NCI-H2107 treated with DMSO at 0.1 percent for 48 hours (cell line): ENCODE results near the gene PDIA5.

ENCODE experiments used
- DNase-seq: peaks from one replicate; lab custom pipeline; 2025; ENCODE audit not compliant: unreplicated experiment; lab: John Stamatoyannopoulos, UW

Gene PDIA5

DNA sequence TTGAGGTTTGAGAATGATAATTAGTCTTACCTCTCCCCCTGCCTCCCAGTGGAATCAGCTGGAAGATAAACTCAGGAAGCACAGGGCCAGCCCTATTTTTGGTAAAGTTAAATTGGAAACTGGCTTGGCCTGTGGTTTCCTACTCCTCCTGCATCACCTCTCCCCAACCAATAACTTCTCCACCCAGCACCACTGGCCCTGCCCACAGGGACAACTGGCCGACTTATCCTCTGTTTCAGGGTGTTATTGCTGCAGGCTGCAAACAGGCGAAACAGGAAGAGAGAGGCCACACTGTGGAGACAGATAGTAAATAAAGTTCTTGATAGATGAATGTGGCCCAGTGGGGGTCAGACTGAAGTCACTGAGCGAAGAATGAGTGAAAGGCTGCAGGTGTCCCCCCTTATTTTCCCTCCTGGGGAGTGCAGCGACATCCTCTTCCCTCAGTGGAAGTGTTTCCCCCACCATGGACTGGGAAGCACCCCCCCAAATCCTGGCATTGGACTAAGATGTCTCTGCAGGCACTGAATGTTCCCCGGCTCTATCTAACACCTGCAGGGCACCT, 47.1 kb downstream of the PDIA5 start:
- DNase-seq, result no peak

DNA sequence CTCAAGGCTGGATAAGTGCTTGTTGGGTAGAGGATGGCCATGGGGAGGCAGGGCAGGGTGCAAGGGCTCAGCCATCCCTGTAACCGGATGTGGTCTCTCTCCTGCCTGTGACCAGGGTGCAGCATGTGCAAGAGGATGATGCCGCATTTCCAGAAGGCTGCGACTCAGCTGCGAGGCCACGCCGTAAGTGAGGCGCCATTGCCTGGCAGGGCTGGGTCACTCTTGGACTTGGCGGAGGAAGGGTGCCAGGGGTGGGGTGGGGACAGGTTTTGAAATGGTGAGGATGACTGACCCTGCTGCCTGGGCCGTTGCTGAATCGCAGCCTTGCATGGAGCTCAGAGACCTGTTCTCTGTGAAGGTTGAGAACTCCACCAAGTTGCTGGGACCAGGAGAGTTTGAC, 49.3 kb downstream of the PDIA5 start:
- DNase-seq, result no peak

DNA sequence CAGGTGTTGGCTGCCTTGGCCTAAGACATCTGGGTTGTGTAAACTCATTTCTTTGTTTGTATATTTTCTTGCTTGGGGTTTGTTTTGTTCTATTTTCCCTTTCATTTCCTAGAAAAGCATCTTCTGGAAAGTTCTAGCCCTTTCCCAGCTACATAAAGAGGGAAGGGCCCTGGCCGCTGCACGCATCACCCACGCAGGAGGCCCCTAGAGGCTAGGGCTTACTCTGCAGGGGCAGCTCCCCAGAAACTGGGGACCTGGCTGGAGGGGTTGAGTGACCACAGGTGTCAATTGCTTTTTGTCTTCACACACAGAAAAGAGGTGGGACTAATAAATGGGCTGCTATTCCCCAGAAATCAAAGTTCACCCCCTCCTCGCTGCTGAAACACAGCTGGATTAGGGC, 52.6 kb downstream of the PDIA5 start:
- DNase-seq, result no peak

DNA sequence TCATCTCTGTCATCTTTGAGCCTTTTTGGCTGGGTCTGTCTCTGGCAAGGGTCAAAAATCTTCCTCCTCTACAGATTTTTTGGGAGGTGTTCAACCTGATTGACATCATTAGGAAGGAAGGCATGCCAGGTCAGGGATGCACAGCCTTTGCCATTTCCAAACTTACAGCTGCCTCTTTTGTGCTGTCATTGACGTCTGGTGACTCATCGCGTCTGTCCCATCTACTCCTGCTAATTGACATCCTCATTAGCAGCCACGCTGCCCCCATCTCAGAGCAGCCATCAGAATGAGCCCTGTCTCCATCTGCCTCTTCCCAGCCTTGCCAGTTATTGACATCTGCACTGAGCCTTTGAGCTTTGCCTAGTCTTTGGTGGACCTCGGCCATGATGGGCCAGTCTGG, 53.0 kb downstream of the PDIA5 start:
- no peak for DNase-seq

DNA sequence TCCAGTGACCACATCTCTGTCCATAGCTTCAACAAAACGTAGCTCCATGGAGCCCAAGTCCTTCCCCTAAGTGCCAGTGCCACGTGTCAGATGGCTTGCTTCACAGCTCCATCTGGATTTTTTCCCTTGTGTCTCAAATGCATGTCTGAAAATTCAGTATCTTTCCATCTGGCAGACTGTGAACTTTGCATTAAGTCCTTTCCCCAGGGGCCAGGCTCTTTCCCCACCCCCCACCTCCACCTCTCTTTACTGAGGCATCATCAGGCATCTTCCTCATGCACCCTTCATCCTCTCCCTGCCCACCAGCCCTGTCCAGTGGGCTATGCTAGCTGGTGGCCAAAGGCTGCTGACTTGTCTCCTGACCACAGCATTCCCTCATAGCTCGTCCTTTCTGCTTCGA, 53.7 kb downstream of the PDIA5 start:
- no peak for DNase-seq

DNA sequence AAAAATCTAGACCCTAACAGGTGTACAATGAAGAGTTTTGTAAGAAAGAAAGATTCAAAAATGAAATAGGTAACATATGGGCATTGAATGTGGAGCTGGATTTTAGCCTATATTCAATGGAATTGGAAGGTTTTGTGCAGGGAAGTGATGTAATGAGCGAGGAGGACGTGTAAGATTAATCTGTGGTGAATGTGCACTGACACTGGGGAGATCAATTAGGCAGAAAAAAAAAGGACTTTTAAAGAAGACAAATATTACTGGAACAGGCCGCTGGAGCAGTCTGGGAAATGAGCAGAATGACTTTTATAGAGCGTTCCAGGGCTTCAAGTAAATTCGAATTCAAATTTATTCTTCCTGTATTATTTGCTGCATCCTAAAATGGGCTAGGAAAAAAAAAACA, 55.2 kb downstream of the PDIA5 start:
- DNase-seq, result no peak

DNA sequence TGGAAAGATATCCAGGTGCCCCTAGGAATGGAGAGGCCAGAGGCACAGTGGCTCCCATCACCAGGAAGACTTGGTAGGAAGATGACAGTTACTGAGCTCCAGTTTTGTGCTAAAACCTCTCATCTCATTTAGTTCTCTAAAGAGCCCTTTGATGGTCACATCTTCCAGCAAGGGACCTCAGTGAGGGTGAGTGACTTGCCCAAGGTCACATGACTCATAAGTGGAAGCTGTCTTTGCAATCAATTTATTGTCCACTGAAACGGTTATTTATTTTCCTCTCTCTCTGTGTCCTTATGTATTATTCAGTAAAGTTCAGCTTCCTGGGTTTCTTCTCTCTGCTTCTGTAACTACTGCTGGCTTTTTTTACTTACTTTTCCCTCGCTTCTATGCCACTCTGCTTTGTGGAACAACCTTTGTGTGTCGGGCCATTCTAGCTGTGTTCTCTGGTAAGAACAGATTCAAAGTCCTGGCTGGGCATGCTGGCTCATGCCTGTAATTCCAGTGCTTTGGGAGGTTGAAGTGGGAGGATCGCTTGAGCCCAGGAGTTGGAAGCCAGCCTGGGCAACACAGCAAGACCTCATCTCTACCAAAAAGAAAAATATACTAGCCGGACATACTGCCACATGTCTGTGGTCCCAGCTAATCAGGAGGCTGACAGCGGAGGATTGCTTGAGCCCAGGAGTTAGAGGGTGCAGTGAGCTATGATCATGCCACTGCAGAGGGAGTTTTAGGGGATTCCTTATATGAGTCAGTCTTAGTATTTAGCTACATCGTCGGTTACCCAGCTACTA, 55.9 kb downstream of the PDIA5 start:
- no peak for DNase-seq

DNA sequence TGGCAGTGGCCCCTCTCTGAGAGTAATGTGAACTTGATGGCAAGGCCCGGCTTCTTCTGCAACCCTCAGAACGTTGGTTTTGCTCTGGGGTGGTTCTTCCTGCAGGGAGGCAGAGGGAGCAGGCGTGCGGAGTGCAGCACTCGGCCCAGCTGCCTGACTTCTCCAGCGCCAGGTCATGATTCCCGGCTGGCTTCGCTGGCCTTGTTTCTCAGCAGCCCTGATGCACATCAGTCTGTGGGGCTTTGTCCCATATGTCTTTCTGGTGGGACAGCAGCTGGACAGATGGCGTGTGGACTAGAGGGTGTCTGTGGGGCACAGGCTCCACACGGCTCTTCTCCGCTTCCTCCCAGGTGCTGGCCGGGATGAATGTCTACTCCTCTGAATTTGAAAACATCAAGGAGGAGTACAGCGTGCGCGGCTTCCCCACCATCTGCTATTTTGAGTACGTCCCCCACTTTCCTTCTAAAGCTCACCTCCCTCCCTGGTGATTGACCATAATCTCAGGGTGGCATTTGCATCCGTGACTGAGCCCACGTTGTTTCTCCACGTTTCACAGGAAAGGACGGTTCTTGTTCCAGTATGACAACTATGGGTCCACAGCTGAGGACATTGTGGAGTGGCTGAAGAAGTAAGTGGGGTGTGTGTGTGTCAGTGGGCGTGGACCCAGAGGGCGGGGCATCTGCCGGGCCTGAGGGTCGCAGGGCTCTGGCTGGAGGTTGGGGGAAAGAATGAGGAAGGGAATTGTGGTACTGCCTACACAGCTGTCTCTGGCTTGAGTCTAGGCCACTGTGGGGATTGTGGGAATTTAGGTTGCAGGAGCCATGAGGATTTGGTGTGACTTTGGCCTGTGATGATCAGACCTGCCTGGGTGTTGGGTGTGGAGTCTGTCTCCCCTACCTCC, 57.1 kb downstream of the PDIA5 start:
- no peak for DNase-seq

DNA sequence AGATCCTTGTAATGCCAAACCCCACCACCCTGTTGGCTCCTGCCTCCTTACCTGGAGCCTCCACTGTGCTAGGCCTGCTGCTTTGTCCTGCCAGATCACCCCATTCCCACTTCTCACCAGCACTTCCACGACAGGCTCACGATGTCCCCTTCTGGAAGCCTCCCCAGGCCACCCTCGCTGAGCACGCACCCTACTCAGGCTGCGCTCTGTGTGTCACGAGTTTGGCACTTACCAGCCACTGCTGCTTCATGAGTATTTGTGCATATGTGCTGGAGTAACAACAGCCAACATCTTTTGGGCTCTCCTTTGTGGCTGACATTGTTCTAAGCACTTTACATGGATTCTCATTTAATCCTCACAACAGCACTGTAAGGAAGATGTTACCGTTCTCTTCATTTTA, 58.1 kb downstream of the PDIA5 start:
- no peak for DNase-seq

DNA sequence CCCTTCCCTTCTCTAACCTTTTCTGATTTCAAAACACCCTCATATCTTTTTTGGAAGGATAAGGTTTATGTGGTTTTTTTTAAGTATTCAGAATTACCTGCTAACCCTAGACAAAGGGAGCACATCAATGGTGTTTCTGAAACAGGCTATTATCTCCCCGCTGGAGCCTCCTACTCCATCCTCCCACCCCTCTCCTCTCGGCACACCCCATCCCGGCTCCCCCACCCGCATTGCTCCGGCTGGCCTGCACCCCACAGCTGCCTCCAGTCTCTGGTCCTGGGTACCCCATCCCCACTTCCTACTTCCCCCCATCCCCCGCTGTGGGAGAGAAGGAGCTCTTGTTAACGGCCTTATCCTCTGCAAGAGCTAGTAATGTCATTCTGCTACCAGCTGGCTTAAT, 59.2 kb downstream of the PDIA5 start:
- DNase-seq, result no peak

DNA sequence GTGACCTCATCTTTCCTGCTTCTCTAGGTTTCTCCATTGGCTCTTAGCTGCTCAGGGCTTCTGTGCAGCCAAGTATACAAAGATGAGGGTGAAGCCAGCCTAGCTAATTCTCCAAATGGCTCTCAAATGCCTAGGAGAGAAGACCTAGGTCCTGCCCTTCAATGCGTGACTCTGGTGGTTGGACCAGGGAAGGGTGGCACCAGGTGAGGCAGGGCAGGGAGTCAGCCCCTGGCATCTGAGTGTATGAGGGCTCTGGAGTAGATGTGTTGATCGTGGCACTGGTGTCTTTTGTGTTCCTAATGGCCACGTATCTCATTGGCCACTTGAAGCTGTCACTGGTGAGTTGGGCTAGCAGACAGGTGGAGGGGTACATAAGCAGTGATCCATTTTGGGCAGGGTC, 59.8 kb downstream of the PDIA5 start:
- DNase-seq, result no peak

DNA sequence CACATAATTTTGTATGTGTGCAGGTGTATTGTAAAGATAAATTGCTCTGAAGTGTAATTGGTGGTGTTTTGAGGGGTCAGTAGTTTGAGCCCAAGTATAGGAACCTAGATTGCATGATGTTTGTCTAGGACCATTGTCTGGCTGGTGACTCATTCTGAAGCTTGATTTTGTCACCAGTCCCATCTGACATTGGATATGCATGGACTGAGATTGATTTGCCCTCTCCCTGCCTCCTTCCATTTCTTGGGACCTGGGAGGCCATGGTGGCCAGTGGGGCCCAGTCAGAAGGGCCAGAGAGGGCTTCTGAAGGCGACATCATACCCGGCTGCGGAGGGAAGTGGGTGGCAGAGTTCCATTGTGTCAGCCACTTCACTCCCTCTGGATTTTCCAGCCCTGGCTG, 62.3 kb downstream of the PDIA5 start:
- DNase-seq, result no peak

DNA sequence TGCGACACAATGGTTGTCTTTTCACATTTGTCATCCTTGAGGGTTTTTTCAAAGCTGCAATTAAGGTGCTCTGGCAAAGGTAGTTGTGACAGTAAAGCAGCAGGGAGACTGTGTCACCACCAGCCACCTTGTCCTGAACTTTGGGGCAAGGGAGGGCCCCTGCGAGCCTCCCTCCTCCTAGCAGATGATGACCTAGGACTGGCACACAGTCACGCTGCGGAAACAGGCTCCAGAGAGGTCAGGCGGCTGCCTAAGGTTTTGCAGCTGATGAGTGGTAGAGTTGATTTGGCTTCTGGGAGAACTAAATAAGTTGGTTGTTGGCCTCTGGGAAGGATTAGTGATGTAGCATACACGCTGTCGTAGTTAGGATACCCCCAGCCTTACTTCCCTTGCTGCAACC, 62.7 kb downstream of the PDIA5 start:
- no peak for DNase-seq

DNA sequence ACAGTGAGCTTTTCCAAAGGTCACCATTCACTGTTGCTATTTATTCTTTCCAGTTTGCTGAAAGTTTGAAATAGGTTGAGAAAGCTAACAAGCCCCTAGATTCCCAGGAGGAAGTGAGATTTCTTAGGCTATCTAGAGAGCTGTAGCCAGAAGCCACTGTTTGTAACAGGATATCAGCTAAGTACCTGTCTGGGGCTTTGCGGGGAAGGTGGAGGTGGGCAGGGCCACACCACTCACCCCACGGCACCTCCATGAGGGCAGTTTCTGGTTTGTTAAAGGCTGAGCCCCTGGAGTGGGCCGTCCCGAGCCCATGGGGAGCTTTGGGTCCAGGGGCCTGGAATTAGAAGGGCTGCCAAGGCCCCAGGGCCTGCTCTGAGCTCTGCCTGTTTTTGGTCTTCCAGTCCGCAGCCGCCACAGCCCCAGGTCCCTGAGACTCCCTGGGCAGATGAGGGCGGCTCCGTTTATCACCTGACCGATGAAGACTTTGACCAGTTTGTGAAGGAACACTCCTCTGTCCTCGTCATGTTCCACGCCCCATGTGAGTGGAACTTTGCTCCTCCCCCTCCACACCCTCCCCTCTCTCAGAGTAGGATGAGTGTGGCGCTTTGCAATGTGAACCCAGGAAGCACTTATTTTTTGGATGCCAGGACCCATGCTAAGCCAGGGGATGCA, 63.4 kb downstream of the PDIA5 start:
- no peak for DNase-seq

DNA sequence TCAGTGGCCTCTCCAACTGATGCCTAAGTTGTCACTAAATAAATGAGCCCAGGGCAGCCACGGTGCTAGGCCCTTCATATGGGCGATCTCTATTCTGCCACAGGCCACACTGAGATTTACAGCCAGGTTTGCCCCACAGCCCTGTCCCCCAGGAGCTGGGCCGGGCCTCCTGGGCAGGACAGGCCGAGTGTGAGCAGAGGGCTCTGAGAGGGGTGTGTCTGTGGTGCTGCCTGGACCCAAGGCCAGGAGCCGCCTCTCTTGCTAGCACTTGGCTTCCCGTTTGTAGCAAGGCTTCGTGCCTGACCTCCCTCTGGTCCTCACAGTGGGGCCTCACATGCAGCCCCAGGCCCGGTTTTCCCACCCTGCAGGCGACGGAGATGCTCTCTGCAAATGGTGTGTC, 67.8 kb downstream of the PDIA5 start:
- no peak for DNase-seq

DNA sequence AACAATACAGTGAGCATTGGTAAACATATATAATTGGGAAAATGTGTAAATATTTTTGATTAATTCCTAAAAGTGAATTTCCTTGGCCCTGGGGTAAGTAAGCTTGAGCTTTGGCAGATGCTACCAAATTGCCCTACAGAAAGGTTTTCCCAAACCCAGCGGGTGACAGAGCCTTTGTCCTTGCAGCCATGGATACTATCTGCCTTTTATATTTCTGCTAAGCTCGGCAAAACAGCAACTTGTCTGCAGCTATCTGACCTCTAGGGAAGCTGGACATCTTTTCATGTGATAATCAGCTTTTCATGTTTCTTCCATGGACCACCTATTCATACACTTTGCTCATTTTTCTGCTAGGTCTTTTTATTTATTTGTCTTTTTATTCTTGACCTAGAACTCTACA, 70.2 kb downstream of the PDIA5 start:
- no peak for DNase-seq

DNA sequence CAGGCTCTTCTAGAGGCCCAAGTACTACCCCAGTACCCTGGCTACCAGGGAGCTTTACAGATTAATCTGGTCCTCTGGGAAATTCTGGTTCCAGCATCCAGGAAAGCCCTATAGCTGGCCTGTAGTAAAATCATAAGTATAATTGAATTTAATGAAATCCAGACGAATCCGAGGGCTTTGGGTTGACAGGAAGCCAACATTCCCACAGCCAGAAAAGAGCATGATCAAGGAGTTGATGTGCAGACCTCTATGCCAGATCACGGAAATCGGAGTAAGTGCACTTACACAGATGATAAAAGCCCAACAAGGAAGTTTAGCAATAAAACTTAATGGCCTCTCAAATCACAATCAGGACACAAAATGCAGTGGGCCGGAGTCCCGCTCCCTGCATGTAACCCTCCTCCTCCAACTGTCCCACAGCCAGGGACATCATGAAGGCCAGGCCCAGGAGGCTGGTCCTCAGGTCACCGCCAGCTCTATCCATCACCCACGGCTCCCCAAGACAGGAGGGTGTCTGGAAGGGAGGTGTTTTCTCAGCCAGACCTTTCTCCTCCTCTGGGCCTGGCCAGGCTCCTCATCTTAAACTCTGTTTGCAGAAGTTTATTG, 72.1 kb downstream of the PDIA5 start:
- DNase-seq, result no peak

DNA sequence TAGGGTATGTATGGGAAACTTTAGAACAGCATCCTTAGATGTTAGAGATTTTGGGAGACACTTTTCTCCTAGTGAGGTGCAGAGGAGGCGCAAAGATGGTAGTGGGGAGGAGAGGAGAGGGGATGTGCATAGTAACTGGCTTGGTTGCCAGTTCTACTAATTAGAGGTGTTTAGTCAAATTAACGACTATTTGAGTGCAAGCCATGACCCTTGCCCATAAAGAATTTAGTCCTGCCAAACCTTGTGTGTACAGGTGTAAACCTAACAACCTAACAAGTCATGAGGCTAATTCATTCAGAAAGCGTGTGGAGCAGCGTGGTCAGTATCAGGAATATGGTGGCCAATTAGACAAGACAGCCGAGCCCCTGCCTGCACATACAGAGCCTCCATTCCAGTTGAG, 72.7 kb downstream of the PDIA5 start:
- DNase-seq, result no peak

DNA sequence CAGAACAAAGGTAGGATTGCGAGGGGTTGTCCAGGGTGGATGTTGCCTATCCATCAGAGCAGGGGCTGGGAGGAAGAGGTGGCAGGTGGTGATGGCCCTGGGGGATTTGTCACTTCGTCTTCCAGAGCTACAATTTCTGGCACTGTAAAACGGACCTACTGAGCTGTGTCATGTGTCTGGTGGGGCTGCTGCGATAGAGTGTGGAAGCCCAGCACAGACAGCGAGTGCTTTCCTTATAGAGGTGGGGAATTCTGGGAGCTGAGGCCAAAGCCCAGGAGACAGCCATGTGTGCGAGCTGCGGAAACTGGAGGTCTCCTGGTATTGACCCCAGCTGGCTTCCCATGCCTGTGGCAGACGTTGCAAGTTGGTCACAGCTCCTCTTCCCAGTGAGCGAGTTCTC, 73.7 kb downstream of the PDIA5 start:
- no peak for DNase-seq

DNA sequence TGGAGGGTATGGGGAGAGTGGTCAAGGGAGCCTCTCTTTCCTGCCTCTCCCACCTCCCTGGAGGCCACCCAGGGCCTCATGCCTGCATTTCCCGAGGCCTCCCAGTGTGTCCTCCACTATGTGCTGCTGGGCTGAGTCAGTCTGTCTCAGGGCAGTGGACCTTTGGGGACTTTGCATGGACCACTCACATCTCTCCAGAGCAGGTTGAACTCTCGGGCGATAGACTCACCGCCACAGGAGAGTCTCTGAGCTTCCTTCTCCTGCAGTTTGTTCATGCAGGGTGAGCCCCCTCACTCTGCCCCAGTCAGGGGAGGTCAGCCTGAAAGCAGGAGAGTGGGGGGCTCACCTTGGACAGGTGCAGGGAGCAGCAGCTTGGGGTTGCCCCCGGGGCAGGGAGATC, 74.5 kb downstream of the PDIA5 start:
- no peak for DNase-seq
